ENCODE results near the gene TRIM9.

DNA sequence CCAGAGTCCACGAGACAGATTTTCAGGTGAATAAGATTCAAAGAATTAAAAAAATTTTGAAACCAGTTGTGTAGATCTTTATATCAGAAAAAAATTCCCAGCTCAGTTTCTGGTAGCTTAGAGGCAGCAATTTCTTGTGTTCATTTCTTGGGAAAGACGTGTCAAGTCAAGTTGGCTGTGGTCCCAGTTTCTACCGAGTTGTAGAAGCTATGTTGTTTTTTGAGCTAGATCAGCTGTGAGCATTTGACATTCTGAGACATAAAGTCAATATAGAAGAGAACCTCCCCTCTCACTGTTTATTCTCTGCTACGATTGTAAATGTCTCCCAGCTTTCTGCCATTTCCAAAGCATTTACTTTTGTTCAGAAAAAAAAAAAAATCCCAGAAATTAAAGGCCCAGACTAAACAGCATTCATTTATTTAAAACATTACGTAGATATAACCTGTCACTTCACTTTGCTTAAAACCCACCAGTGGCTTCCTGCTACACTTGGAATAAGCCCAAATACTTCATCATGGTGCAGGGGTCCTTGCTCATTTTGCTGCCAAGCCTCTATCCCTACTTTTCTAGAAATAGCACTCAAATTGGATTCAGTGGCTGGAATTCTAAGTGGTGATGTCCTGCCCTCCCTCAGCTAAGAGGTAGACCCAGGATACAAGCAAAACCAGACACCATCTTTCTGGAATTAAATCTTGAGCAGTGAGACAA, 130.1 kb downstream of the TRIM9 start:
- TF ChIP-seq, protein P1, sequence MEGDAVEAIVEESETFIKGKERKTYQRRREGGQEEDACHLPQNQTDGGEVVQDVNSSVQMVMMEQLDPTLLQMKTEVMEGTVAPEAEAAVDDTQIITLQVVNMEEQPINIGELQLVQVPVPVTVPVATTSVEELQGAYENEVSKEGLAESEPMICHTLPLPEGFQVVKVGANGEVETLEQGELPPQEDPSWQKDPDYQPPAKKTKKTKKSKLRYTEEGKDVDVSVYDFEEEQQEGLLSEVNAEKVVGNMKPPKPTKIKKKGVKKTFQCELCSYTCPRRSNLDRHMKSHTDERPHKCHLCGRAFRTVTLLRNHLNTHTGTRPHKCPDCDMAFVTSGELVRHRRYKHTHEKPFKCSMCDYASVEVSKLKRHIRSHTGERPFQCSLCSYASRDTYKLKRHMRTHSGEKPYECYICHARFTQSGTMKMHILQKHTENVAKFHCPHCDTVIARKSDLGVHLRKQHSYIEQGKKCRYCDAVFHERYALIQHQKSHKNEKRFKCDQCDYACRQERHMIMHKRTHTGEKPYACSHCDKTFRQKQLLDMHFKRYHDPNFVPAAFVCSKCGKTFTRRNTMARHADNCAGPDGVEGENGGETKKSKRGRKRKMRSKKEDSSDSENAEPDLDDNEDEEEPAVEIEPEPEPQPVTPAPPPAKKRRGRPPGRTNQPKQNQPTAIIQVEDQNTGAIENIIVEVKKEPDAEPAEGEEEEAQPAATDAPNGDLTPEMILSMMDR (conservative IDR thresholded peaks at IDR 0.05; ENCODE audit: low read depth in 2 of 2) = no peak
- TF ChIP-seq, protein P2, sequence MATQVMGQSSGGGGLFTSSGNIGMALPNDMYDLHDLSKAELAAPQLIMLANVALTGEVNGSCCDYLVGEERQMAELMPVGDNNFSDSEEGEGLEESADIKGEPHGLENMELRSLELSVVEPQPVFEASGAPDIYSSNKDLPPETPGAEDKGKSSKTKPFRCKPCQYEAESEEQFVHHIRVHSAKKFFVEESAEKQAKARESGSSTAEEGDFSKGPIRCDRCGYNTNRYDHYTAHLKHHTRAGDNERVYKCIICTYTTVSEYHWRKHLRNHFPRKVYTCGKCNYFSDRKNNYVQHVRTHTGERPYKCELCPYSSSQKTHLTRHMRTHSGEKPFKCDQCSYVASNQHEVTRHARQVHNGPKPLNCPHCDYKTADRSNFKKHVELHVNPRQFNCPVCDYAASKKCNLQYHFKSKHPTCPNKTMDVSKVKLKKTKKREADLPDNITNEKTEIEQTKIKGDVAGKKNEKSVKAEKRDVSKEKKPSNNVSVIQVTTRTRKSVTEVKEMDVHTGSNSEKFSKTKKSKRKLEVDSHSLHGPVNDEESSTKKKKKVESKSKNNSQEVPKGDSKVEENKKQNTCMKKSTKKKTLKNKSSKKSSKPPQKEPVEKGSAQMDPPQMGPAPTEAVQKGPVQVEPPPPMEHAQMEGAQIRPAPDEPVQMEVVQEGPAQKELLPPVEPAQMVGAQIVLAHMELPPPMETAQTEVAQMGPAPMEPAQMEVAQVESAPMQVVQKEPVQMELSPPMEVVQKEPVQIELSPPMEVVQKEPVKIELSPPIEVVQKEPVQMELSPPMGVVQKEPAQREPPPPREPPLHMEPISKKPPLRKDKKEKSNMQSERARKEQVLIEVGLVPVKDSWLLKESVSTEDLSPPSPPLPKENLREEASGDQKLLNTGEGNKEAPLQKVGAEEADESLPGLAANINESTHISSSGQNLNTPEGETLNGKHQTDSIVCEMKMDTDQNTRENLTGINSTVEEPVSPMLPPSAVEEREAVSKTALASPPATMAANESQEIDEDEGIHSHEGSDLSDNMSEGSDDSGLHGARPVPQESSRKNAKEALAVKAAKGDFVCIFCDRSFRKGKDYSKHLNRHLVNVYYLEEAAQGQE (IDR thresholded peaks at IDR 0.05; ENCODE audit: unreplicated experiment) = no peak
- TF ChIP-seq JUNB (IDR thresholded peaks at IDR 0.05; ENCODE audit: unreplicated experiment) (no peak), POLR2AphosphoS5 (IDR thresholded peaks at IDR 0.05; ENCODE audit: low read depth) (no peak), CREB1 (CRISPR knock-in tag; IDR thresholded peaks at IDR 0.05; ENCODE audit: low read depth) (no peak), EZH2 (IDR thresholded peaks at IDR 0.05; ENCODE audit: low read depth, unreplicated experiment) (no peak)
- TF ChIP-seq, protein P3, sequence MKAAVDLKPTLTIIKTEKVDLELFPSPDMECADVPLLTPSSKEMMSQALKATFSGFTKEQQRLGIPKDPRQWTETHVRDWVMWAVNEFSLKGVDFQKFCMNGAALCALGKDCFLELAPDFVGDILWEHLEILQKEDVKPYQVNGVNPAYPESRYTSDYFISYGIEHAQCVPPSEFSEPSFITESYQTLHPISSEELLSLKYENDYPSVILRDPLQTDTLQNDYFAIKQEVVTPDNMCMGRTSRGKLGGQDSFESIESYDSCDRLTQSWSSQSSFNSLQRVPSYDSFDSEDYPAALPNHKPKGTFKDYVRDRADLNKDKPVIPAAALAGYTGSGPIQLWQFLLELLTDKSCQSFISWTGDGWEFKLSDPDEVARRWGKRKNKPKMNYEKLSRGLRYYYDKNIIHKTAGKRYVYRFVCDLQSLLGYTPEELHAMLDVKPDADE (IDR thresholded peaks at IDR 0.05) = no peak
